GM18505 (cell line): Measurements from ENCODE around the gene QRFP.

Source experiments
- ATAC-seq: cut with Tn5 transposase; IDR thresholded peaks from one replicate; pipeline ENCODE4 v1.9.1; 2021; ENCODE audit not compliant: unreplicated experiment
- POLR2A ChIP-seq: IDR thresholded peaks from 4 replicates; pipeline ENCODE4 v1.6.1; 2011; ENCODE audit warnings: borderline replicate concordance; ENCODE audit not compliant: insufficient read depth, insufficient read length; ENCODE audit errors: extremely low read depth

Gene QRFP

GRCh38 chr9:130847306-130848217 lies 49.0 kb downstream of the QRFP start:
- ATAC-seq: no peak
- TF ChIP-seq POLR2A: no peak

- no peak for ATAC-seq
- no peak for TF ChIP-seq POLR2A
These were observed 49.9 kb downstream of the QRFP start for GRCh38 chr9:130846487-130847305.

GRCh38 chr9:130845901-130846481 lies 50.6 kb downstream of the QRFP start:
- no peak for TF ChIP-seq POLR2A
- no peak for ATAC-seq

- TF ChIP-seq POLR2A: no peak
- no peak for ATAC-seq
These were observed 51.4 kb downstream of the QRFP start for GRCh38 chr9:130845254-130845653.

DNA sequence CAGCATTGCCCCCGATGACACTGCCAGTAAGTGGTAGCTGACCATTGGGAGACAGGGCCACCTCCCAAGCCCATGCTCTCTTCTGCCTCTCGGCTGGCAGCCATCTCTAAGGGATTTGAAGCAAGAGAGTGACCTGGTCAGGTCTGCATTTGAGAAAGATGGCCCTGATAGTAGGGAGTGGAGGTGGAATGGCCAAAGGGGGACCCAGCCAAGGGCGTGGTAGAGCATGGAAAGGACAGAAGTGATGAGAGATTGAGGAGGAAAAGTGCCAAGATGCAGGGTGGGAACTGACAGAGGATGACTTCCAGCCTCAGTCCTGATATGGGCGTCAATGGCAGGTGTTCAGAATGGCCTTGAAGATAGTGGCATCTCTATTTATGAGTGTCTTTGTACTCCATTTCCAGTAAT lies 52.6 kb downstream of the QRFP start:
- TF ChIP-seq POLR2A: no peak
- ATAC-seq: no peak

- no peak for TF ChIP-seq POLR2A
- ATAC-seq: no peak
These were observed 53.3 kb downstream of the QRFP start for GRCh38 chr9:130843049-130843908.
